Prostate gland (tissue), 2 donors: Measurements from ENCODE around the gene L3MBTL1. TPM values are rescaled to one million over a fixed set of nuclear protein-coding genes. Genes with fewer than 3 reads are reported as not detected.

Experiments
- DNase-seq: peaks from one replicate; pipeline ENCODE4 v3.0.0-alpha.2; 2019; ENCODE audit warnings: low spot score
- H3K27ac ChIP-seq, 2 donors: fragments of 200-600 bp; sonication (generic); 2 replicates each; pipeline ENCODE4 v1.5.1; 2017 to 2019
- H3K27me3 ChIP-seq: fragments of 200-600 bp; sonication (generic); replicated peaks from 2 replicates; pipeline ENCODE4 v1.5.1; 2019; ENCODE audit not compliant: insufficient read depth
- H3K36me3 ChIP-seq, 2 donors: fragments of 200-600 bp; sonication (generic); 1 replicate in 1 of 2; 2 replicates in 1 of 2; pipeline versions ENCODE4 v1.5.1 to v1.8.1; 2017 to 2019
- H3K4me1 ChIP-seq: fragments of 200-600 bp; sonication (generic); replicated peaks from 2 replicates; pipeline ENCODE4 v1.5.1; 2019
- H3K4me3 ChIP-seq, 2 donors: fragments of 200-600 bp; sonication (generic); 2 replicates each; pipeline ENCODE4 v1.5.1; 2017 to 2019
- H3K9me3 ChIP-seq: fragments of 200-600 bp; sonication (generic); 2 replicates; pipeline ENCODE4 v1.5.1; 2017
- CTCF ChIP-seq, 4 experiments: fragments of 200-600 bp in 2 of 4; fragments of 450-650 bp in 2 of 4; sonication (generic) in 2 of 4; IDR thresholded peaks; 1 replicate in 3 of 4; 2 replicates in 1 of 4; pipeline ENCODE4 v1.5.1; 2016 to 2019; ENCODE audit warnings: antibody characterized with exemption in 4 of 4, mild to moderate bottlenecking in 2 of 4, moderate library complexity in 2 of 4
- POLR2A ChIP-seq: fragments of 450-650 bp; IDR thresholded peaks from one replicate; pipeline ENCODE4 v1.6.1; 2016; ENCODE audit warnings: antibody characterized with exemption, mild to moderate bottlenecking
- POLR2AphosphoS5 ChIP-seq: sonication (generic); formaldehyde crosslinking; IDR thresholded peaks from one replicate; pipeline ENCODE4 v1.6.1; 2017; ENCODE audit warnings: antibody characterized with exemption
- WGBS: methylation state at CpG from one replicate; pipeline ENCODE4 v1.1.5; 2018; 5-methylcytosine and 5-hydroxymethylcytosine counted together
- intact Hi-C: fragments of 100-400 bp; cut with DNase I; formaldehyde crosslinking; loops from one replicate; pipeline ENCODE4 v1.14.2; 2022
- total RNA-seq, 2 donors: library from RNA; depleted of rRNA; stranded (reverse); fragments of >200 nt; gene quantifications; one replicate each; pipeline ENCODE4 v1.1.0, GENCODE V29; 2016

Gene L3MBTL1
- total RNA-seq, 2 donors from 2014 or later: 10.2 to 38.8 TPM

DNA sequence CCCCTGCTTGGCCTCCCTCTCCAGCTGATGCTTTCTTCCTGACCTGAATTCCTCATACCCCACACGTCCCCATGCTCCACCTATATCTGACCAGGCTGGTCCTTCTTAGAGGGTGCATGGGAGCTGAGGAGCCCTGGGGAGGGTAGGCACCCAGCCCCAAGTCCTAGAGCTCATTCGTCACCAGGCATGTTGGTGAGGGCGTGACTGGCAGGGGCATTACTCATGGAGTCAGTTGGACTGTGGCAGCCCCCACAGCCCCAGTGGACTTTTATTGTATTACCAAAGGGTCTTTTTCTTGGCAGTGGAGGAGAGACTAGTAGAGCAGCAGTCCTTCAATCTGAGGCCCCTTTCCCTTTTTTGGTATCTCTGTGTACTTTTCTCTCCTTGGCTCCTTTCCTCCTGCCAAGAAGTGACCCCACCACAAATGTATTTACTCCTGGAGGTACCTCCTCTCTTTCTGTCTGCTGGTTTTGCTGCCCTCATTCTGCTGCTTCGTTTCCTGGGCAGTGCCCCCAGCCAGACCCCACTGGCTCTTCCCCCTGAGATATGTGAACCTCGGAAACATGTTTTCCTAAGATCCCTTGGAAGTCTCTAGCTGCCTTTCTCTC, 40.9 kb downstream of the L3MBTL1 start:
- no peak overlapping the region for H3K4me3 ChIP-seq
- WGBS: 78% methylated on average over 5 of the region's 5 CpGs
- H3K36me3 ChIP-seq: no peaks in the 10 kb centered on the region
- intact Hi-C loops: no loop called here
- no peak overlapping the region for H3K27ac ChIP-seq
- TF ChIP-seq CTCF (IDR thresholded peaks at IDR 0.05): no peak
- no peak for TF ChIP-seq POLR2A
- TF ChIP-seq POLR2AphosphoS5: no peak
- H3K4me1 ChIP-seq: no peaks in the 10 kb centered on the region
- H3K9me3 ChIP-seq: no peaks in the 10 kb centered on the region
- no peaks in the 10 kb centered on the region for H3K27me3 ChIP-seq
- DNase-seq: no peak

DNA sequence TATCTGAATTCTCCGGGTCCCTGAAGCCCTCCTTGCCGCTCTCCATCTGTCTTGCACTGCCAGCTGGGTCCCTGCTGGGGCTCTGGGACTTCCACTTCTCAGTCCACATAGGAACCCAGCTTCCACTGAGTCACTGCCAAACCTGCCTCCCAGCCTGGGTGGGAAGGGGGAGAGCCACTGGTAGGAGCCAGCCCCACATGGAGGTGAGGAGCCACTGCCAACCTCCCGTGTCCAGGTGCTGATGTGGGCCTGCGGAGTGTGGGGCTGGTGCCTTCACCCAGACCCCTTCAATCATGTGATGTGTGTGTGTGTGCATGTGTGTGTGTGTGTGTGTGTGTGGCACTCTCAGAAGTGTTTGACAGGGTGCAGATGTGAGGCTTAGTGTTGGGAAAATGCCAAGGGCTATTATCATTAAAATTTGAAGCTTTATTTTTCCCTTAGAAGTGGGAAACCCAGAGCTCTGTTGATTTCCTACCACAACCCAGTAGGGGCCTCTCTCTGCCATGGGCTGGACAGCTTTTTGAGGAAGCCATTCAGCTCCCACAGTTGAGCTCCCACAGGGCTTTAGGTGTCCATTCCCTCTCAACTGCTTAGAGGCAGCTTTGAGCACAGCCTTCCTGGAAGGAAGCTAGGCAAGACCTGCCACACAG, 42.0 kb downstream of the L3MBTL1 start:
- no peak for DNase-seq
- no peaks in the 10 kb centered on the region for H3K27me3 ChIP-seq

GRCh38 chr20:43550456-43550855, 43.0 kb downstream of the L3MBTL1 start:
- intact Hi-C loops: no loop called here
- Histone ChIP-seq H3K4me3 (no peak overlapping the region), H3K9me3 (no peaks in the 10 kb centered on the region), H3K27ac (no peak overlapping the region), H3K36me3 (no peaks in the 10 kb centered on the region), H3K4me1 (no peaks in the 10 kb centered on the region), H3K27me3 (no peaks in the 10 kb centered on the region)
- WGBS: 93% methylated on average over 2 of the region's 2 CpGs
- TF ChIP-seq POLR2AphosphoS5 (no peak), POLR2A (no peak), CTCF (IDR thresholded peaks at IDR 0.05) (no peak)
- no peak for DNase-seq

More for the DNA sequence above, 42.0 kb downstream of the L3MBTL1 start:
- 93% methylated on average over 4 of the region's 4 CpGs for WGBS
- Histone ChIP-seq H3K4me1 (no peaks in the 10 kb centered on the region), H3K9me3 (no peaks in the 10 kb centered on the region), H3K4me3 (no peak overlapping the region), H3K27ac (no peak overlapping the region), H3K36me3 (no peaks in the 10 kb centered on the region)
- no peak for TF ChIP-seq POLR2AphosphoS5
- no peak for TF ChIP-seq POLR2A
- no peak for TF ChIP-seq CTCF (IDR thresholded peaks at IDR 0.05)
- intact Hi-C loops: no loop called here

DNA sequence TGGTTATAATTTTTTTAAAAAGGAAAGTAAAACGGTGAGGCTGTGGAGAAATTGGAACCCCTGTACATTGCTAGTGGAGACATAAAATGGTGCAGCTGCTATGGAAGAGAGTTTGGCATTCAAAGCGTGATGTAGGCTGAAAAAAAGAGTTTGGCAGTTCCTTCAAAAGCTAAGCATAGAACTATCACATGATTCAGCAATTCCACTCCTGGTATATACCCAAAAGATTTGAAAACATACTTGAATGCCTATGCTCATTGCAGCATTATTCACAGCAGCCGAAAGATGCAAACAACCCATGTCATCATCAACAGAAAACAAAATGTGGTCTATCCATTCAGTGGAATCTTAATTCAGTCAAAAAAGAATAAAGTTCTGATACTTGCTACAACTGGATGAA, 46.9 kb downstream of the L3MBTL1 start:
- TF ChIP-seq POLR2A (no peak), POLR2AphosphoS5 (no peak), CTCF (IDR thresholded peaks at IDR 0.05) (no peak)
- Histone ChIP-seq H3K4me3 (no peak overlapping the region), H3K4me1 (no peaks in the 10 kb centered on the region), H3K9me3 (no peaks in the 10 kb centered on the region), H3K27ac (no peak overlapping the region), H3K27me3 (no peaks in the 10 kb centered on the region), H3K36me3 (no peaks in the 10 kb centered on the region)
- intact Hi-C loops: no loop called here
- DNase-seq: no peak
- 73% methylated on average over 3 of the region's 3 CpGs for WGBS
